ENCODE results near the gene ESF1.

Gene ESF1

GRCh38 chr20:13736436-13737191, 48.1 kb downstream of the ESF1 start:
- no peak for DNase-seq

GRCh38 chr20:13735826-13736225, 48.9 kb downstream of the ESF1 start:
- no peak for DNase-seq

GRCh38 chr20:13723011-13723410, 61.7 kb downstream of the ESF1 start:
- DNase-seq = no peak

GRCh38 chr20:13718171-13718570, 66.5 kb downstream of the ESF1 start:
- no peak for DNase-seq

- DNase-seq = no peak
Measured at GRCh38 chr20:13717631-13718044, 67.1 kb downstream of the ESF1 start.

- no peak for DNase-seq
Measured at GRCh38 chr20:13715171-13715570, 69.5 kb downstream of the ESF1 start.

- DNase-seq = no peak
Measured at GRCh38 chr20:13708234-13708633, 76.5 kb downstream of the ESF1 start.

- no peak for DNase-seq
Measured at GRCh38 chr20:13703265-13703664, 81.5 kb downstream of the ESF1 start.

GRCh38 chr20:13701486-13701885, 83.2 kb downstream of the ESF1 start:
- DNase-seq = no peak

GRCh38 chr20:13700761-13701160, 84.0 kb downstream of the ESF1 start:
- DNase-seq = no peak

- no peak for DNase-seq
Measured at GRCh38 chr20:13694420-13695150, 90.1 kb downstream of the ESF1 start.

- no peak for DNase-seq
Measured at GRCh38 chr20:13692802-13693736, 91.7 kb downstream of the ESF1 start.

- no peak for DNase-seq
Measured at GRCh38 chr20:13690943-13691342, 93.8 kb downstream of the ESF1 start.

GRCh38 chr20:13687815-13688214, 96.9 kb downstream of the ESF1 start:
- DNase-seq = no peak

GRCh38 chr20:13685623-13686022, 99.1 kb downstream of the ESF1 start:
- DNase-seq = no peak

GRCh38 chr20:13684566-13685222, 100.0 kb downstream of the ESF1 start:
- peak in 1 of 2 donors; percentile 2 for DNase-seq

- DNase-seq = no peak
Measured at GRCh38 chr20:13683833-13684232, 100.9 kb downstream of the ESF1 start.

- DNase-seq = no peak
Measured at GRCh38 chr20:13681248-13682125, 103.2 kb downstream of the ESF1 start.

GRCh38 chr20:13678944-13679343, 105.8 kb downstream of the ESF1 start:
- no peak for DNase-seq

- no peak for DNase-seq
Measured at GRCh38 chr20:13677241-13677640, 107.5 kb downstream of the ESF1 start.

GRCh38 chr20:13676682-13677081, 108.0 kb downstream of the ESF1 start:
- no peak for DNase-seq

- DNase-seq = no peak
Measured at GRCh38 chr20:13672690-13673089, 112.0 kb downstream of the ESF1 start.
